ENCODE results near the gene ACTL10.

ACTL10 gene

GRCh38 chr20:33667676-33668465 is 1.1 kb downstream of the ACTL10 start:
- H3K4me3 Mint-ChIP-seq: peak overlapping the region; percentile 85
- peaks cover 32% of the 10 kb centered on the region for H3K4me1 Mint-ChIP-seq
- no peaks in the 10 kb centered on the region for H3K27me3 Mint-ChIP-seq
- no peaks in the 10 kb centered on the region for H3K36me3 Mint-ChIP-seq
- no peaks in the 10 kb centered on the region for H3K9me3 Mint-ChIP-seq
- H3K27ac Mint-ChIP-seq: peak overlapping the region; percentile 65

DNA sequence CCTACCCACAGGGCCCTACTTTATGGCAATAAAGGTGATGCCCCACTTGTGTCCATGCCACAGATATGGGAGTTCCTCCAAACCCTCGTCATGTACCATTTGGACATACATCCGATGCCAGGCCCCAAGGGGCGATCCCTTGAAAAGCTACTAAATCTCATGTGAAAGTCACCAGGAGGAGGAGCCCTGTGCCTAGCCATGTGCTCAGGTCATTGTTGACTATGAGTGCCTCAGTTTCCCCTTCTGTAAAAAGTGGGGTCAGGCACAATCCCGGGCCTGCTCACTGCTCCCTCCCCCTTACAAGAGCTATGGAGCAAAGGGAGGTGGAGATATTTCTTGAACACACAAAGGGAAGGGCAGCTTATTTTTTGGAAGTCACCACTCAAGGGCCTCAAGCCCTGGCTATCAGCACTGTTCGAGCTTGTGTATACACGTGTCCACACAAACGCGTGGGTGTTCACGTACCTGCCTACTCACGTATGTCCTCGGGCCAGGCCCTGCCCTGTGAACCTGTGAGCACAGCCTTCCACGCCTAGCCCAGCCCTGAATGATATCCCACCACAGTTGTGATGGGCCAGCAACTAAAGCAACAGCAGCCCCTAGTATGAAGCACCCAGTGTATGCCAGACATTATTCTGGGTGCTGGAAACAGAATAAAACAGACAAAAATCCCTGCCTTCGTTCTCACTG is 1.9 kb downstream of the ACTL10 start:
- no peaks in the 10 kb centered on the region for H3K36me3 Mint-ChIP-seq
- H3K27me3 Mint-ChIP-seq: no peaks in the 10 kb centered on the region
- H3K4me3 Mint-ChIP-seq: peak overlapping the region; percentile 85
- H3K27ac Mint-ChIP-seq: peak overlapping the region; percentile 17
- H3K4me1 Mint-ChIP-seq: peaks cover 37% of the 10 kb centered on the region
- H3K9me3 Mint-ChIP-seq: no peaks in the 10 kb centered on the region

- no peaks in the 10 kb centered on the region for H3K36me3 Mint-ChIP-seq
- H3K27me3 Mint-ChIP-seq: no peaks in the 10 kb centered on the region
- H3K9me3 Mint-ChIP-seq: no peaks in the 10 kb centered on the region
- H3K4me1 Mint-ChIP-seq: peaks cover 37% of the 10 kb centered on the region
- no peak overlapping the region for H3K4me3 Mint-ChIP-seq
- H3K27ac Mint-ChIP-seq: no peak overlapping the region
Measured at GRCh38 chr20:33669224-33669623, 2.5 kb downstream of the ACTL10 start.

DNA sequence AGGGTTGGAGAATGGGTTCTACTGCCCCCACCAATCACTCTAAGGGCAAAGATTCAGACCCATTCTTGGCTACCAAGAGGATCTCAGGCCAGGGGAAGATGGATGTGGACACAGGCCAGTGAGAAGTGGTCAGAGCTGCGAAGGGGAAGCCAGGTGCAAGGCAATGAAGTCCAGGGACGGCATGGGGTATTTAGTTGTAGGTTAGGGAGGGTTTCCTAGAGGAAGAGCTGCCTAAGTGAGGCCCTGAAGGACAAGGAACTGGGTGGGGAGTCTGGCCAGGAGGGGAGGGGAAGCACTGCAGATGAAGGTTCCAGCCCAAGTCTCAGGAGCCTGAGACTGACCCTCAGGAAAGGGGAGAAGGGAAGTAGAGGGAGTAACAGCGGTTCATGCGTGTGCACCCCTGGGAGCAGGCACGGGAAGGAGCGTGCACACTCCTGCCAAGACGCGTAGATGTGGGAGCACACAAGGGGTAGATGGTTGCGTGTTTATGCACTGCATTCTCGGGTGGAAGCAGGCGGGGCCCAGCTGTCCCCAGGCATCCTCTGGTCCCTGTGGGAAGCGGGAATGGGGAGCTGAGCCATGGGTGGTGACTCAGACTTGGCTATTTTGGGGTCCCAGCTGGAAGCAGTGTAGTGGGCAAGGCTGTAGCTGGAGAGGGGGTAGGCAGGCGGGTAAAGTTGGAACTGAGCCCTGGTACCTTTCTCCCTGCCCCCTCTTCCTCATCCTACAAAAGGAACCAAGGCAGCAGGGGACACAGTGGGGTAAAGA is 3.3 kb downstream of the ACTL10 start:
- H3K9me3 Mint-ChIP-seq: no peaks in the 10 kb centered on the region
- H3K4me3 Mint-ChIP-seq: no peak overlapping the region
- H3K27ac Mint-ChIP-seq: no peak overlapping the region
- H3K4me1 Mint-ChIP-seq: peaks cover 32% of the 10 kb centered on the region
- no peaks in the 10 kb centered on the region for H3K27me3 Mint-ChIP-seq
- no peaks in the 10 kb centered on the region for H3K36me3 Mint-ChIP-seq

GRCh38 chr20:33670715-33671499 is 4.2 kb downstream of the ACTL10 start:
- Mint-ChIP-seq H3K36me3 (no peaks in the 10 kb centered on the region), H3K4me3 (no peak overlapping the region), H3K27ac (no peak overlapping the region), H3K9me3 (no peaks in the 10 kb centered on the region), H3K27me3 (no peaks in the 10 kb centered on the region), H3K4me1 (peaks cover 31% of the 10 kb centered on the region)

DNA sequence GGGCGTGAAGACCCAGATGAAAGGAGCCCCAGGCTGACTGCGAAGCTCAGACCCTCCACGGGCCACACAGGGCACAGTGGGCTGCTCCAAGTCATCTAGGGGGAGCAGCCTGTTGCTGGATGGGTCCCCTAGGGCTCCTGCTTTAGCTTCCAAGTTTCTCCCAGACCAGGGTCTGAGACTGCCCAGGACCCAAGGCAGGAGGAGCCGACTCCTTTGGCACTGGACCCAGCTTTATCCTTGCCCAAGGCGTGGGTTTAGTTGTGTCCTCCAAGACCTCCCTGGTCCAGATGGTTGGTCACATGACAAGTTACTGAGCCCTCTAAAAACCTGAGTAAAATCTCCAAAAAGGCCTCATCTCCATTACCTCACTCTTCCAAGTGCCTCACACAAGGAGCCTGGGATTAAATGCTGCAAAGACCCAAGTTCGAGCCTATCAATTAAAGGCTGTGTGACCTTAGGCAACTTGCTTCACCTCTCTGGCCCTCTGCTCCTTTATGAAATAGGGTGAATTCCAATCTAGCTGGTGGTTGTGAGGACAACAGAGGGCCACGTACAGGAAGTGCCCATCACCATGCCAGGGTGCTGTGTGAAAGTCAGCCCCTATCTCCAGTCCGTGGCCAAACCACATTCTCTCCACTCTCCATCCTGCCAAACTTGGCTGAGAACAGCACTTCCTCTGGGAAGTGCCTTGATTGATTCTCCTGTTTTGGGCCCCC is 5.0 kb downstream of the ACTL10 start:
- H3K27ac Mint-ChIP-seq: peak overlapping the region; percentile 35
- H3K9me3 Mint-ChIP-seq: no peaks in the 10 kb centered on the region
- H3K4me3 Mint-ChIP-seq: no peak overlapping the region
- H3K36me3 Mint-ChIP-seq: no peaks in the 10 kb centered on the region
- H3K4me1 Mint-ChIP-seq: peaks cover 29% of the 10 kb centered on the region
- no peaks in the 10 kb centered on the region for H3K27me3 Mint-ChIP-seq

DNA sequence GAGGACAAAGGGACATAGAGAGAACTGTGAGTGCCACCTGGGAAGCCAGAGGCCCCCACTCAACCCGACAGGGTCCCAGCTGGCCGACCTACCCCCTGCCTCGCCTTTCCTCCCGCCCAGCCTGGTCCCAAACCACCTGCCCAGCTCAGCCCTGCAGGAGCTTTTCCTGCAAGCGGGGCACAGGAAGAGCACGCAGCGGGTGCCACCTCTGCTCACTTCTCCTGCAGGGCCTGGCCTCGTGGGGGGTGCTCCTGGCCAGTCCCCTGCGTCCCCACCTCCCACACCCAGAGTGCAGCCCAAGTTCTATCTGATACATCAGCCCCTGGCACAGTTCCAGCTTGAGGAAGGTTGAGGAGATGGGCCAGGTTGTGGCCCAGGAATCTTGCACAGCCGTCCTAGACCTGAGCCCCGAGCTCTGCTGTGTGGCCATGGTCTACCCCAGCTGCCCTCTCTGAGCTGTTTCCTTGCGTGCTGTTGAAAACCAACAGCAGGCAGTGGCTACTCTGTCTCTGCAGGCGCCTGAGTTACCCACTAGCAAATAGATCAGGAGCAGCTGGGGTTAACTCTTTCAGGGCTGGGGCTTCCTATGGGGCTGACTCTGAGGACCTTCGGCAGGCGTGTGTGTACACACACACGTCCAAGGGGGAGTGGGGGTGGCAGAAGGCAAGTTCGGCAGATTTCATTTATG is 5.8 kb downstream of the ACTL10 start:
- H3K4me1 Mint-ChIP-seq: peaks cover 30% of the 10 kb centered on the region
- H3K27ac Mint-ChIP-seq: peak overlapping the region; percentile 74
- no peaks in the 10 kb centered on the region for H3K27me3 Mint-ChIP-seq
- no peaks in the 10 kb centered on the region for H3K36me3 Mint-ChIP-seq
- H3K4me3 Mint-ChIP-seq: peak overlapping the region; percentile 68
- H3K9me3 Mint-ChIP-seq: no peaks in the 10 kb centered on the region

GRCh38 chr20:33673114-33673409 is 6.3 kb downstream of the ACTL10 start:
- H3K9me3 Mint-ChIP-seq: no peaks in the 10 kb centered on the region
- no peaks in the 10 kb centered on the region for H3K27me3 Mint-ChIP-seq
- peak overlapping the region; percentile 88 for H3K4me3 Mint-ChIP-seq
- H3K27ac Mint-ChIP-seq: peak overlapping the region; percentile 74
- H3K36me3 Mint-ChIP-seq: no peaks in the 10 kb centered on the region
- H3K4me1 Mint-ChIP-seq: peaks cover 35% of the 10 kb centered on the region

DNA sequence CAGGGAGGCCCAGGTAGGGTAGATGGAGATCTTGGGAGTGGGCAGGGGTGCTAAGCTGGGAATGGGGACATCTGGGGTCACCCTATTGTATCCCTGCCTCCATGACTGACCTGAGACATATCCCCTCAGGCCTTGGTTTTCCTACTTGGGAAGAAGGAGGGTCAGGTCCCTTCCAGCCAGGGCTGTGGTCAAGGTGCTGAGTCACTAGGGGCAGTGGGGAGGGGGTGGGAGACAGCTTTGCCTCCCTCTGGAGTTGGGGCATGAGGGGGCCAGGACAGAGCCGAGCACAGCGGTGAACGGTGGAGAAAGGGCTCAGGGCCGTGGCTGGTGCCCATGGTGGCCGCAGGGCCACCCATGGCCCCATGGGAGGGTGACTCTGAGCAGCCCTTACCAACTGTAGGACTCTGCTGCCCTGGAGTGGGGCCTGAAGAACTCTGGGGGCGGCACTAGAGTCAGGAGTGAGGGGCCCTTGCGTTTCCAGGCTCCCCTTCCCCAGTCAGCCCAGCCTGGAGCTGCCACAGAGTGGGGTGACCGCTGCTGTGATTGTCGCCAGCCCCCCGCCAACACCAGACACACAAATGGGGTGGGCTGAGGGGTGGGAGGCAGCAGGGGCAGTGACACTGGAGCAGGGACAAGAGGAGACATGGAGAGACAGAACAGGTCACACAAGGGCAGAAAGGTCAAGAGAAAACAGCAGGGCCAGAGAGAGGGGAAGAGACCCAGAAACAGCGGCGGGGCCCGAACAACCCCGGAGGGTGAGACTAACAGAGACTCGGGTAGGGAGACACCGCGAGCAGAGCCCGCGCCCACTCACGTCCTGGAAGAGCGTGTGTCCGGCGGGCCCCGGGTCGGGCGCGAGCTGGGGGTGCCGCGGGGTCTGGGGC is 6.9 kb downstream of the ACTL10 start:
- Mint-ChIP-seq H3K27me3 (no peaks in the 10 kb centered on the region), H3K27ac (peak overlapping the region; percentile 23), H3K4me3 (peak overlapping the region; percentile 88), H3K9me3 (no peaks in the 10 kb centered on the region), H3K36me3 (no peaks in the 10 kb centered on the region), H3K4me1 (peaks cover 38% of the 10 kb centered on the region)

GRCh38 chr20:33674294-33675135 is 7.8 kb downstream of the ACTL10 start, which contains the start of gene NECAB3:
Gene NECAB3 (minus strand): TSS chr20:33674428. CDS start chr20:33674352, 76 bp downstream.
- Mint-ChIP-seq H3K9me3 (no peaks in the 10 kb centered on the region), H3K27me3 (no peaks in the 10 kb centered on the region), H3K4me3 (peak within 1 kb of the TSS; percentile 89), H3K27ac (peak within 1 kb of the TSS; percentile 89), H3K4me1 (peaks cover 46% of the 10 kb centered on the region), H3K36me3 (no peaks in the 10 kb centered on the region)

DNA sequence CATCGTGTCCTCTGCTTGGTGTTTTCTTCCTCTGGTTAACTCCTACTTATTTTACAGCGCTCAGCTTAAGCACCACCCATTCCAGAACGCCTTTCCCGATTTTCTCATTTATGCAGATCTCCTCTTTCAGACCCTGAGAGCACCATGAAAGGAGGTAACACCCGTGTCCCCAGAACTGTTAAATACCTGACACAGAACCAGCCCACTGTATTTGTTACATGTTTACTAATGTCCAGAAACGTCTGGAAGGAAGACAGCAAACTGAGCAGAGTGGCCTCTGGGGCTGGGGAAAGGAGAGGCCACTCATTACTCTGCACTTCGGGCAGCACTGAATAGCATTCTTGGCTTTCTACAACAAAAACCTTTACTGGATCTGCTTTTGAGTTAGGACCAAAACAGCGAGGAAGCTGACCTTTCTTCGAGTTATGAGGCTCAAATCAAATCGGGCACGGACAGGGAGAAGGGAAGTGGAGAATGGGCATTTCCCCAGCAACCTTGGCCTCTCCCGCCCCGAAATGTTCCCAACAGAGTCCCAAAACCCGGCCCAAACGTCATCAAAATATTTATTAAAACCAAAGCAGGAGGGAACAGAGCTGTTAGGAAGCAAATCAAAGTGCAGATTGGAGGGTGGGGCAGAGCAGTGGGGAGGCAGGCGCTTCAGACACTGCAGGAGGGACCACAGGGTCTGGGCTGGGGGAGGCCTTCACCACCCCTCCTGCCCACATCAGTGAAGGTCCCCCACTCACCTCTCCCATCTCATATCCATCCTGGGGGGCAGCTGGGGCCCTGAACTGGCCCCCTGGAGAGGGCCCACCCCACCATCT is 8.6 kb downstream of the ACTL10 start:
- H3K27me3 Mint-ChIP-seq: no peaks in the 10 kb centered on the region

DNA sequence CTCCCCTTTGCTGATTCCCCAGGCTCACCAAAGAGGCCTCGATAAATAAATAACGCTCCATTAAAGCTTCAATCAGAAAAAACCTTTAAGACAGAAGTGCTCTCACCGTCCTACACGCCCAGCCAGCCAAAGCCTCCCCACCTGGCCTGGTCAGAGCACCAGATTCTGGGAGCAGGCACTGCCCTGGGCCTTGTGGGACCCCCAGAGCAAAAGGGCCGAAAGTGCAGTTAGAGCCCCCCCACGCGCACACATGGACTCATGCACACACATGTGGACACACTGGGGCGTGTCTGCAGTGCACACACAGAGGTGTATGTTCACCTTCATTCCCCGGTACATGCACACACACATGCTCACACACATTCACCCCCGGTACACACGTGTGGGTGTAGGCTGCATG is 9.4 kb downstream of the ACTL10 start:
- Mint-ChIP-seq H3K27me3 (no peaks in the 10 kb centered on the region), H3K4me1 (peaks cover 54% of the 10 kb centered on the region), H3K4me3 (peak overlapping the region; percentile 15), H3K36me3 (no peaks in the 10 kb centered on the region), H3K9me3 (no peaks in the 10 kb centered on the region), H3K27ac (no peak overlapping the region)

More for the DNA sequence above, 8.6 kb downstream of the ACTL10 start:
- Mint-ChIP-seq H3K4me1 (peaks cover 50% of the 10 kb centered on the region), H3K36me3 (no peaks in the 10 kb centered on the region), H3K27ac (peak overlapping the region; percentile 89), H3K9me3 (no peaks in the 10 kb centered on the region), H3K4me3 (peak overlapping the region; percentile 89)

Measured in activated naive CD4-positive, alpha-beta T cell treated with anti-CD3 and anti-CD28 coated beads, Interleukin-2, amount 50 U/mL, for 24 hours (primary cell).